ENCODE results near the gene SNU13. TPM values are rescaled to one million over a fixed set of nuclear protein-coding genes. Genes with fewer than 3 reads are reported as not detected.
A peak's percentile ranks its signal among the peaks of the same experiment; 100 is the strongest.
"Not testable (repeated sequence)": the region's sequence is repeated elsewhere in the genome, so short reads cannot be mapped to it uniquely, and the experiment has no call there.

SNU13 gene
- total RNA-seq (2014; rRNA removed; shearing (Covaris generic)), result 140 TPM in 2 replicates

DNA sequence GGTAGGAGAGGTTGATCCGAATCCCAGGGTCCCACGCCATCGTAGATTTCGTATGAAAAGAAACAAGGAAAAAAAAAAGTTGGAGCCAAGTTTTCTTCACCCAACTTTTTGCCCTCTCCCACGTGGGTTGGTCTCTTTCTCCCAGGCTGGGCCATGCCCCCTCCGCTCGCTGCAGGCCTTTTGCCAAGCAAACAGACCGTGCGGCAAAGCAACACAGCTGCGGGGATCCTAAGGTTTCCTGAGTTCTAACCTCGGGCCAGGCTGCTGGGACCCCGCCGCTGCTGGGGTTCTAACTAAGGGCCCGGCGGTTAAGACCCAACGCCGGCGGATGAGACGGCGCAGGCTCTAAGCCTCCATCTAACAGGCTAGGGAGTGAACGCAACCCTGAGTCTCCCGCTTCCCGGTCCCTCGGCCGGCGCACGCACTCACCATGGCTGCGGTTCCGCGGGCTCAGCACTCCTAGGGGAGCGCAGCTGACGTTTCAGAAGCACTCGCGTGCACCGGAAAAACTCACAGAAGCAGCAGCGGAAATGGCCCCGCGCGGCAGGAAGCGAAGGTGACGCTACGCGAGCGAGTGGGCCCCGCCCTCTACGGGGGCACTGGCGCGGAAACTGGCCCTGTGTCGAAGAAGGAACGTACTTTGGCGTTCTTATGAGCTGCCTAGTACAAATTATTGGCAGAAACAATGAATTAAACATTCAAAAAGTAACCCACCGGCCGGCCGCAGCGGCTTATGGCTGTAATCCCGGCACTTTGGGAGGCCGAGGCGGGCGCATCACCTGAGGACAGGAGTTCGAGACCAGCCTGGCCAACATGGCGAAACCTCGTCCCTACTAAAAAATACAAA, at the start of gene SNU13:
SNU13 (minus strand) TSS at position 503 of the 847 bp plus-strand sequence; CDS start at position 432, 71 bp downstream.
- Histone ChIP-seq H3K27me3 (ENCODE audit: control insufficient read depth, insufficient read depth, low read length) (no peaks in the 10 kb centered on the region), H3K4me3 (ENCODE audit: insufficient read depth, low read depth, low read length) (peak within 1 kb of the TSS; percentile 86), H3K36me3 (replicated peaks; ENCODE audit: control insufficient read depth, insufficient read depth, low read length) (no peaks in the 10 kb centered on the region)
- DNase-seq, result peak; percentile 93

DNA sequence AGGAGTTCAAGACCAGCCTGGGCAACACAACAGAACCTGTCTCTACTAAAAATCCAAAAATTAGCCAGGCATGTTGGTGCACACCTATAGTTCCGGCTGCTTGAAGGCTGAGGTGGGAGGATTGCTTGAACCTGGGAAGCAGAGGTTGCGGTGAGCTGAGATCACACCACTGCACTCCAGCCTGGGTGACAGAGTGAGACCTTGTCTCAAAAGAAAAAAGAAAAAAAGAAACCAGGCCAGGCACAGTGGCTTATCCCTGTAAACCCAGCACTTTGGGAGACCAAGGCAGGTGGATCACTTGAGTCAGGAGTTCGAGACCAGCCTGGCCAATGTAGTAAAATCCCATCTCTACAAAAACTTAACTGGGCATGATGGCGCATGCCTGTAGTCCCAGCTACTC, 44.6 kb upstream of the SNU13 start:
- not testable (repeated sequence) for H3K27me3 ChIP-seq (ENCODE audit: control insufficient read depth, insufficient read depth, low read length); H3K36me3 ChIP-seq (replicated peaks; ENCODE audit: control insufficient read depth, insufficient read depth, low read length); H3K4me3 ChIP-seq (ENCODE audit: insufficient read depth, low read depth, low read length); DNase-seq

DNA sequence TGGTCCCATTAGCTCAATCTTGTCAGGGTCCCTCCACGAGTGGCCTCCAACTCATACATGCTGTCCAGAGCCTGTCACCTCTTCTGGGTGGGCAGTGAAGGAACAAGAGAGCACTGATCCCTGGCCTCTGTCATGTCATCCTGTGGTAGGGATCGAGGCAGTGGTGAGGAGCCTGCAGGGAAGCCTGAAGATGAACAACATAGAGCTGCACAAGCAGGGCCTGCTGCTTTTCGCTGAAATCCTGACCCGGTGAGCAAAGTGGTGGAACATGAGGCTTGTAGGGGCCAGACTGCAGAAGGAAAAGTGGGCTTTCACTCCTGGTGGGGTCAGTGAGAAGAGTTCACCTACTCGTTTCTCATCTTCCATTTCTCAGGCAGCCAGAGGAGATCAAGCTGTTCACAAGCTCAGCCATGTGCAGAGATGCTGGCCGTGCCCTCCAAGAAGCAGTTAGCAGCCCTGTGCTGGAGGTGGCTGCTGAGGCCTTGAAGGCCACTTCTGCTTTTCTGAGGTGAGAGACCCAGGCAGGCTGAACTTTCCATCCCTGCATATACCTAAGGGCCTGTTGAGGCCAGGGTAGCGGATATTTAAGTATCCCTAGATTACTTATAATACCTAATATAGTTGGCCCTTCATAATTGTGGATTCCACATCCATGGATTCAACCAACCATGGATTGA, 43.6 kb upstream of the SNU13 start:
- Histone ChIP-seq H3K27me3 (ENCODE audit: control insufficient read depth, insufficient read depth, low read length) (no peaks in the 10 kb centered on the region), H3K36me3 (replicated peaks; ENCODE audit: control insufficient read depth, insufficient read depth, low read length) (no peaks in the 10 kb centered on the region), H3K4me3 (ENCODE audit: insufficient read depth, low read depth, low read length) (no peak overlapping the region)
- DNase-seq, result no peak

GRCh38 chr22:41731609-41732008, 42.9 kb upstream of the SNU13 start:
- no peak for DNase-seq
- no peaks in the 10 kb centered on the region for H3K27me3 ChIP-seq (ENCODE audit: control insufficient read depth, insufficient read depth, low read length)
- no peaks in the 10 kb centered on the region for H3K36me3 ChIP-seq (replicated peaks; ENCODE audit: control insufficient read depth, insufficient read depth, low read length)
- H3K4me3 ChIP-seq (ENCODE audit: insufficient read depth, low read depth, low read length), result no peak overlapping the region

- Histone ChIP-seq H3K4me3 (ENCODE audit: insufficient read depth, low read depth, low read length) (no peak overlapping the region), H3K36me3 (replicated peaks; ENCODE audit: control insufficient read depth, insufficient read depth, low read length) (no peaks in the 10 kb centered on the region), H3K27me3 (ENCODE audit: control insufficient read depth, insufficient read depth, low read length) (no peaks in the 10 kb centered on the region)
- DNase-seq, result no peak
Measured at GRCh38 chr22:41725510-41726110, 36.9 kb upstream of the SNU13 start.

- Histone ChIP-seq H3K4me3 (ENCODE audit: insufficient read depth, low read depth, low read length) (no peak overlapping the region), H3K36me3 (replicated peaks; ENCODE audit: control insufficient read depth, insufficient read depth, low read length) (no peaks in the 10 kb centered on the region), H3K27me3 (ENCODE audit: control insufficient read depth, insufficient read depth, low read length) (no peaks in the 10 kb centered on the region)
- no peak for DNase-seq
Measured at GRCh38 chr22:41722496-41722895, 33.8 kb upstream of the SNU13 start.

DNA sequence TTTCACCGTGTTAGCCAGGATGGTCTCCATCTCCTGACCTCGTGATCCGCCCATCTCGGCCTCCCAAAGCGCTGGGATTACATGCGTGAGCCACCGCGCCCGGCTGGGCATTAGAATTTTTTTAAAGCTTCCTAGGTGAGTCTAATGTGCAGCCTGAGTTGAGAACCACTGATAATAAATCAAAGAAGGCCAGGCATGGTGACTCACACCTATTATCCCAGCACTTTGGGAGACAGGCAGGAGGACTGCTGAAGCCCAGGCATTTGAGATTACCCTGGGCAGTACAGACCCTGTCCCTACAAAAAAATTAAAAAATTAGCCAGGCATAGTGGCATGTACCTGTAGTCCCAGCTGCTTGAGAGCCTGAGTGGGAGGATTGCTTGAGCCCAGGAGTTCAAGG, 24.3 kb upstream of the SNU13 start:
- H3K27me3 ChIP-seq (ENCODE audit: control insufficient read depth, insufficient read depth, low read length), result no peaks in the 10 kb centered on the region; the same call in 1 of the 2 replicates
- DNase-seq, result no peak
- no peak overlapping the region for H3K4me3 ChIP-seq (ENCODE audit: insufficient read depth, low read depth, low read length)
- H3K36me3 ChIP-seq (replicated peaks; ENCODE audit: control insufficient read depth, insufficient read depth, low read length), result no peaks in the 10 kb centered on the region

GRCh38 chr22:41709341-41709740, 20.7 kb upstream of the SNU13 start:
- no peaks in the 10 kb centered on the region; the same call in 1 of the 2 replicates for H3K27me3 ChIP-seq (ENCODE audit: control insufficient read depth, insufficient read depth, low read length)
- no peaks in the 10 kb centered on the region for H3K36me3 ChIP-seq (replicated peaks; ENCODE audit: control insufficient read depth, insufficient read depth, low read length)
- no peak overlapping the region for H3K4me3 ChIP-seq (ENCODE audit: insufficient read depth, low read depth, low read length)
- no peak for DNase-seq

DNA sequence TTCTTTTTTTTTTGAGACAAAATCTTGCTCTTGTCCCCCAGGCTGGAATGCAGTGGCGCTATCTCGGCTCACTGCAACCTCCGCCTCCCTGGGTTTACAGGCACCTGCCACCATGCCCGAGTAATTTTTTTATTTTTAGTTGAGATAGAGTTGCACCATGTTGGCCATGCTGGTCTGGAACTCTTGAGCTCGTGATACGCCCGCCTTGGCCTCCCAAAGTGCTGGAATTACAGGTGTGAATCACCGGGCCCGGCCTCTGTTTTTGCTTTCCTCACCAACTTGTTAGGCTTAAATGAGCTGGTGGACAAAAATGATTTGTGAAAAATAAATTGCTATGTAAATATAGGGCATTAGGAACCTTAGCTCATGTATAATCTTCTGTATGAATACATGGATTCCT, 14.1 kb upstream of the SNU13 start:
- Histone ChIP-seq H3K4me3 (ENCODE audit: insufficient read depth, low read depth, low read length) (no peak overlapping the region), H3K36me3 (replicated peaks; ENCODE audit: control insufficient read depth, insufficient read depth, low read length) (no peaks in the 10 kb centered on the region), H3K27me3 (ENCODE audit: control insufficient read depth, insufficient read depth, low read length) (no peaks in the 10 kb centered on the region; the same call in 1 of the 2 replicates)
- DNase-seq, result no peak

DNA sequence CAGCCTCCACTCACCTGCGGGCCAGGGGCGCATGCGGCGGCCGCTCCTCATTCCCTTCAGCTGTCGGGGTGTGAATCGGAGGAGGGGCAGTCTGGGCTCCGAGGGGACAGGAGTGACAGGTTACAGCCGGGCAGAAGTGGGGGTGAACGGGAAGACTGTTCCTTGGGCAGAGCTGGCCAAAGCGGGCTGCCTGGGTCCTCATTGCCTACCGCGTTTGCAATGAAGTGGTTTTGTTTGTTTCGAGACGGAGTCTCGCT, 11.4 kb upstream of the SNU13 start:
- no peaks in the 10 kb centered on the region for H3K27me3 ChIP-seq (ENCODE audit: control insufficient read depth, insufficient read depth, low read length)
- no peak overlapping the region for H3K4me3 ChIP-seq (ENCODE audit: insufficient read depth, low read depth, low read length)
- DNase-seq, result no peak
- H3K36me3 ChIP-seq (replicated peaks; ENCODE audit: control insufficient read depth, insufficient read depth, low read length), result no peaks in the 10 kb centered on the region

DNA sequence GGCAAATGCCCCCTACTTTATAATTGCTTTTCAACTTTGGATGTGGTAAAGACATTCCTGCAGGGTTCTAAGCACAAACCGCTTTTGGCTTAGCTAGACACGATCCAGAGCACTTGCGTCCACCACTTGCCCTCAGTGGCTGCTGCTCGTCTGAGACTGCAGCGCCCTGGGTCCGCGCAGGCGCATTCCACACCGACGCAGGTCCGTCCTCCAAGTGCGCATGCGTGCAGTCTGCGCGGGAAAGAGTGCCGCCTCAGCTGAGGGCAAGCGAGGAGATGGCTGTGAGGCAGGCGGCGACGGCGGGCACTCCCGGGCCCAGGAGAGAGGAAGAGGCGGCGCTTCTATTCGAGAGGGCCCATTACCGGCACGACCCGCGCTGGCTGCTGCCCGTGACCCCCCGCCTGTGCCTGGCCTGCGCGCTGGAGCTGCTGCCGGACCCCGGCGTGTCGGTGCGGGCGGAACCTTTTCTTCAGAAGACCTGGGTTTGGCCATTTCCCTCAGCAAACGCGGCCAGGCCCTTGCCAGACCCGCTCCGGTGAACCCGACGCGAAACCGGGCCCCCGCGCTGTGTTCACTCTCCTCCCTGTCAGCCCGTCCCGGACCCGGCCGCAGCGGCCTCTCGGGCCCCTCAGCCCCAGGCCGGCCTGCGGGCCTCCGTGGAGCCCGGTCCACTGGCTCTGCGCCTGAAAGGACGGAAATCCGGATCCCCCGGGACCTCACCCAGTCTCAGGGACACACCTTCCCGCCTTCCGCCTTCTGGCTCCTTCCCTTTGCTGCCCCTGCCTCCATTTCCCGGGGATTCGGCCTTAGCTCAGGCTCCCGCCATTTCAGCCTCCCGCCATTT, 10.8 kb upstream of the SNU13 start, which contains the start of gene MEI1:
MEI1 (plus strand) TSS at position 240 of the 844 bp plus-strand sequence; CDS start at position 276, 36 bp downstream.
- H3K4me3 ChIP-seq (ENCODE audit: insufficient read depth, low read depth, low read length), result no peak within 1 kb of the TSS
- DNase-seq, result peak; percentile 57
- H3K27me3 ChIP-seq (ENCODE audit: control insufficient read depth, insufficient read depth, low read length), result no peaks in the 10 kb centered on the region
- no peaks in the 10 kb centered on the region for H3K36me3 ChIP-seq (replicated peaks; ENCODE audit: control insufficient read depth, insufficient read depth, low read length)

DNA sequence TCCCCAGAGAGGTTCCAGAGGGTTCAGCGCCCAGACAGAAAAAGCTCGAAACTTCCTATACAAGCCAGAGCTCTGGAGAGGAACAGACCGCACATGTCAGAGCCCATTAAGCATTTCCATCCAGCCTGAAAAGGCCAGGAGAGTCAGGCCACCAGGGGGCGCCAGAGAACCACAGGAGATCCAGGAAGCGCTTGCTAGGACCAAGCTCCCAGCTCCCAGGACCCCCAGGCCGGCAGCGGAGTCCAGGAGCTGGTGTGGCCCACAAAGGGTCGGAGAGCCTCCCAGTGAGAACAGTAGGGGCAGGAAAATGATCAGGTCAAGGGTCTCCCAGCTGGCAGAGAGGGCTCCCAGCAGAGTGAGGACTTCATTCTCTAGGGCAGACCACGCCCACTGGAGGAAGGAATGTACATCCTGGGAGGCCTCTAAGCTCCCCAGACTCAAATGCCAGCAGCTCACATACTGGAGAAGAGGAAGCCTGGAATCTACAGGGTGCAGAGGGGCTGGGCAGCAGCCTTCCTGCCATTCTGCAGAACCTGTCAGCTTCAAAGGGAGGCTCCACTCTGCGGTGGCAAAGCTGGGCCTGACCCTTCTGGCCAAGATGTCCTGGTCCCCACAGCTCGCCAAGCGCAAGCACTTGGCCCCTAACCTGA, 8.6 kb upstream of the SNU13 start:
- Histone ChIP-seq H3K36me3 (replicated peaks; ENCODE audit: control insufficient read depth, insufficient read depth, low read length) (no peaks in the 10 kb centered on the region), H3K4me3 (ENCODE audit: insufficient read depth, low read depth, low read length) (no peak overlapping the region), H3K27me3 (ENCODE audit: control insufficient read depth, insufficient read depth, low read length) (no peaks in the 10 kb centered on the region)
- DNase-seq, result peak; percentile 95

GRCh38 chr22:41696703-41697102, 8.0 kb upstream of the SNU13 start:
- Histone ChIP-seq H3K27me3 (ENCODE audit: control insufficient read depth, insufficient read depth, low read length) (no peaks in the 10 kb centered on the region), H3K36me3 (replicated peaks; ENCODE audit: control insufficient read depth, insufficient read depth, low read length) (no peaks in the 10 kb centered on the region), H3K4me3 (ENCODE audit: insufficient read depth, low read depth, low read length) (no peak overlapping the region)
- no peak for DNase-seq

DNA sequence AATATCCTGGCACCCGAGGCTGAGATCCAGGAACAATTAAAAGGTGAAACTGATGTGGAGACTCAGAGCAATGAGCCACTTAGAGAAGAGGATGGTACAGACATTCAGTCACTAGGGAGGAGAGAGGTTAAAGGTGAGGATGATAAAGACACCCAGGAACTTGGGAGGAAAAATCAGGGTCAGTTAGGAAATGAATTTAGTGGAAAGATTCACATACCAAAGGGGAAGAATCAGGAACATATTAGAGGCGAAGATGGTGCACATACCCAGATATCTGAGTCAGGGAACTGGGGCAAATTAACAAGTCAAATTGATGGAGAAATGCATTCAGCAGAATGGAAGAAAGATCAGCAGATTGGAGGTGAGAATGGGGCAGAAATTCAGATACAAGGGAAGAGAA, 6.5 kb upstream of the SNU13 start:
- H3K36me3 ChIP-seq (replicated peaks; ENCODE audit: control insufficient read depth, insufficient read depth, low read length), result no peaks in the 10 kb centered on the region
- no peaks in the 10 kb centered on the region for H3K27me3 ChIP-seq (ENCODE audit: control insufficient read depth, insufficient read depth, low read length)
- no peak overlapping the region for H3K4me3 ChIP-seq (ENCODE audit: insufficient read depth, low read depth, low read length)
- DNase-seq, result no peak
